D721Med (cell line): Measurements from ENCODE around the gene NAXE.
"Not testable (repeated sequence)": the region's sequence is repeated elsewhere in the genome, so short reads cannot be mapped to it uniquely, and the experiment has no call there.

ENCODE experiments used
- DNase-seq: peaks from one replicate; pipeline ENCODE4 v3.0.0; 2011; ENCODE audit warnings: low spot score; ENCODE audit not compliant: insufficient read length
- FAIRE-seq: peaks from 2 replicates; lab custom pipeline; 2011; peaks lifted over from hg19 to GRCh38; lab: Jason Lieb, UNC
- TF ChIP-seq, protein P1 (sequence below): IDR thresholded peaks from 2 replicates; pipeline ENCODE4 v1.5.1; 2012; ENCODE audit warnings: mild to moderate bottlenecking, control low read depth; ENCODE audit not compliant: insufficient read depth; ENCODE audit errors: missing control alignments

NAXE gene

DNA sequence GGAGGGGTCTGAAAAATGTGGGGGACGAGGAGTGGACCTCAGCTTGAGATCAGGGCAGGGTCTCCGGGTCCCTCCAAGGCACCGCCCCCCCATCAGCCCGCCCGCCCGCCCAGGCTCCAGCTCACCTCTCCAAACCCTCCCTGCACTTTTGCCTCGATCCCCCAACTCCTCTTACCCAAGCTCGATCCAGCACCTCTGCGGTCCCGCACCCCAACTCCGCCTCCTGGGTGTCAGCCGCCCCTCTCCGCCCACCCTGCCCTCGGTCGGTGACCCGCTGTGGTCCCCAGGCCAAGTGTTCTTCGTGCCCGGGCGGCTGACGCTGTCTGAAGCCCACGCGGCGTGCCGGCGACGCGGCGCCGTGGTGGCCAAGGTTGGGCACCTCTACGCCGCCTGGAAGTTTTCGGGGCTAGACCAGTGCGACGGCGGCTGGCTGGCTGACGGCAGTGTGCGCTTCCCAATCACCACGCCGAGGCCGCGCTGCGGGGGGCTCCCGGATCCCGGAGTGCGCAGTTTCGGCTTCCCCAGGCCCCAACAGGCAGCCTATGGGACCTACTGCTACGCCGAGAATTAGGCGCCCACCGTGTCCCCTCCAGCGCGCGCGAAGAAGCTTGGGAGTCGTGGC lies 33.3 kb downstream of the NAXE start:
- DNase-seq (no peak), FAIRE-seq (no peak)
- TF ChIP-seq, protein P1, sequence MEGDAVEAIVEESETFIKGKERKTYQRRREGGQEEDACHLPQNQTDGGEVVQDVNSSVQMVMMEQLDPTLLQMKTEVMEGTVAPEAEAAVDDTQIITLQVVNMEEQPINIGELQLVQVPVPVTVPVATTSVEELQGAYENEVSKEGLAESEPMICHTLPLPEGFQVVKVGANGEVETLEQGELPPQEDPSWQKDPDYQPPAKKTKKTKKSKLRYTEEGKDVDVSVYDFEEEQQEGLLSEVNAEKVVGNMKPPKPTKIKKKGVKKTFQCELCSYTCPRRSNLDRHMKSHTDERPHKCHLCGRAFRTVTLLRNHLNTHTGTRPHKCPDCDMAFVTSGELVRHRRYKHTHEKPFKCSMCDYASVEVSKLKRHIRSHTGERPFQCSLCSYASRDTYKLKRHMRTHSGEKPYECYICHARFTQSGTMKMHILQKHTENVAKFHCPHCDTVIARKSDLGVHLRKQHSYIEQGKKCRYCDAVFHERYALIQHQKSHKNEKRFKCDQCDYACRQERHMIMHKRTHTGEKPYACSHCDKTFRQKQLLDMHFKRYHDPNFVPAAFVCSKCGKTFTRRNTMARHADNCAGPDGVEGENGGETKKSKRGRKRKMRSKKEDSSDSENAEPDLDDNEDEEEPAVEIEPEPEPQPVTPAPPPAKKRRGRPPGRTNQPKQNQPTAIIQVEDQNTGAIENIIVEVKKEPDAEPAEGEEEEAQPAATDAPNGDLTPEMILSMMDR = no peak

DNA sequence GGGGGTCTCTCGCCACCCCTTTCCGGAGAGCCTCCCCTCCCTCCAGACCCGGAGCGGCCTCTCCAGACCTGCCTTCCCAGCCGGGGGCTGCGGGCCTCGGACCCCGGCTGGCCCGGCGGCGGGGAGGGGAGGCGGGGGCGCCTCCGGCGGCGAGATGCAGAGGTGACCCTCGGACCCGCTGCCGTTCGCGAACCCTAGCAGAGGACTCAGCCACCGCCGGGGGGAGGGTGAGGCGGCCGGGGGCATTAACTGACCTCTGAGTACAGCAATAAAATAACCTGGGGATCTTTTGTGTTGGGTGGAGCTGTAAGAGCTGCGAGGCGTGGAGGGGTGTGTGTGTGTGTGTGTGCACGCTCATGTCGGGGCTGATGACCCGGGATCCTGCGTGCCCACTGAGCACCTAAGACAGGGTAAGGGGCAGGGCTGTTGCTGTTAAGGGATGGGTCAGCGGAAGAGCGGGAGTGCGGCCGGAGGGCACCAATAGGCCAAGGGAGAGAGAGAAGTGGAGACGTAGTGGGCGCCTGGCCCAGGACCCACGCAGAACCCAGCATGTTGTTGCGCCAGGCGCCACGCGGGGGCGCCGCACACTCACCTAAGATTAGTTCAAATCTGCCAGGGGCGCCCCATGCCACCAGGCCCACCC lies 34.0 kb downstream of the NAXE start:
- TF ChIP-seq, protein P1 = peak; percentile 70
- DNase-seq = no peak
- FAIRE-seq = no peak

DNA sequence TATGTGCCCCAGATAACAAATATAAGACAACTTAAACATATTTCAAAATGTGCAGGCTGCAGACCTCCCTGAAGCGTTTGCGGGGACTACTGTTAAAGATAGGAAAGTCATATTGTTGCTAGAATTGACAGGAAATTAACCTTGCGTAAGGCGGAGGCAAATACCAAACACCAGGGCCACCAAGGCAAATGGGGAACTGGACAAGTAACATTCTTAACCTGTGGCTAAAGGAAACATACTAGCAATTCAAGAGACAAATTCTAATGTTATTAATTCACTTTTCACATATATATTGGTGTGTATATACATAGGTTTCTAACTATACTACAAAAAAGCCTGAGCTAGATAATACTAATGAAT lies 34.5 kb downstream of the NAXE start:
- FAIRE-seq = no peak
- no peak for DNase-seq
- TF ChIP-seq, protein P1 = no peak

DNA sequence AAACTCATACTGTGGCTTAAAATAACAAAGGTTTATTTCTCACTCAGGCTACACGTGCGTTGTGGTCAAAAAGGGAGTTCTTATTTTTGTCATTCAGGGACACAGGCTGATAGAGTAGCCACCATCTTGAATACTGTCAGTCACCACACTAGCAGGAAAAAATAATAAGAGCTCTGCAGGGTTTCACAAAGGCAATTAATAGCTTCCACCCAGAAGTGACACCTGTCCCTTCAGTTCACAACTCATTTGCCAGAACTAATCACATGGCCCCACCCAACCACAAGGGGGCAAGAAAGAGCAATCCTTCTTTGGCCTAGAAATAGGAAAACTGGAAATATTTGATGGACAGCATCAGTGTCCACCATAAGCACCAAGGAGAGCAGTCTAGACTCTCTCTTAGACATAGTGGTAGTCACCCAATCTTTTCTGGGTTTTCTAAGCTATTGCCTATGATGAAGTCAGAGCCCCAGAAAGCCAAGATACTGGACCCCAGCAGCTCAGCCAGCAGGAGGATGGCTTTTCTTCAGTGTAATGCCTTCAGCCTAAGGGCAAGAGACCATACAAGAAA lies 35.8 kb downstream of the NAXE start:
- DNase-seq (no peak), FAIRE-seq (no peak)
- TF ChIP-seq, protein P1 = peak; percentile 81

DNA sequence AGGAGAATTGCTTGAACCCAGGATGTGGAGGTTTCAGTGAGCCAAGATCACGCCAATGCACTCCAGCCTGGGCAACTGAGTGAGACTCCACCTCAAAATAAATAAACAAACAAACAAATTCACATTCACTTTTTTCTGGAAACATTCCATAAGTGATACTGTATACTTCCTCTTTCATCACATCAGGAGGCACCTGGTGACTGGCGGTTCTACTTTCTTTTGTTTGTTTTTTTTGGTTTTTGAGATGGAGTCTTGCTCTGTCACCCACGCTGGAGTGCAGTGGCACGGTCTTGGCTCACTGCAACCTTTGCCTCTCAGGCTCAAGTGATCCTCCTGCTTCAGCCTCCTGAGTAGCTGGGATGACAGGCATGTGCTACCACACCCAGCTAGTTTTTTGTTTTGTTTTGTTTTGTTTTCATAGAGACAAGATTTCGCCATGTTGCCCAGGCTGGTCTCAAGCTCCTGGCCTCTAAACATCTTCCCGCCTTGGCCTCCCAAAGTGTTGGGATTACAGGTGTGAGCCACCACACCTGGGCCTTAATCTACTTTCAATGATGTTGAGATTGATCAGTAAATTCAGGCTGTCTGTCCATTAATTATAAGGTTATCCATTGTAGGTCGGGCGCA lies 38.4 kb downstream of the NAXE start:
- TF ChIP-seq, protein P1 = no peak
- FAIRE-seq (no peak), DNase-seq (no peak)

DNA sequence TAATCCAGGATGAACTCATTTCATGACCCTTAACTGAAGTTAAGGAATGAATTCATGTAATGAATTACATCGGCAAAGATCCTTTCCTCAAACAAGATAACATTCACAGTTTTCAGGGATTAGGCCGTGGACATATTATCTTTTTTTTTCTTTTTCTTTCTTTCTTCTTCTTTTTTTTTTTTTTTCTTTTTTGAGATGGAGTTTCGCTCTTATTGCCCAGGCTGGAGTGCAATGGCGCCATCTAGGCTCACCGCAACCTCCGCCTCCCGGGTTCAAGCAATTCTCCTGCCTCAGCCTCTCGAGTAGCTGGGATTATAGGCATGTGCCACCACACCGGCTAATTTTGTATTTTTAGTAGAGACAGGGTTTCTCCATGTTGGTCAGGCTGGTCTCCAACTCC lies 39.6 kb downstream of the NAXE start:
- not testable (repeated sequence) for DNase-seq, FAIRE-seq

DNA sequence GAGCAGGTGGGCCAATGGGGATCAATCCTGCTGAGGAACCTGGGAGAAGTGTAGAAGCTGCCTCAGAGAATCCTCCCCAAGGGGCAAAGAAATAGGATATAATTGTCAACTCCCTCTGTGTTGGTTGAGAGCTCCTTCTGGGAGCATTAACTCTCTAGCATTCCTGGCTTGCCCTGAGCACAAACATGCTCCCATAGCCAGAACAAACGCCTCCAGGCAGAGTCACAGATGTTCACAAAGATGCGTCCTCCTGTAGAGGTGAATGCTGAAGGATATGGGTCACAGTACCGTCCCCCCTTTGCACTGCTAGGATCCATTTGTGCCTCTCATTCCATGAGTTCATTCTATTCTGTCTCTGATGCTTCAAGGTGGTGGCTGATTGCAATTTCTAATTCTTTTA lies 40.8 kb downstream of the NAXE start:
- TF ChIP-seq, protein P1 = no peak
- no peak for FAIRE-seq
- no peak for DNase-seq
